ENCODE measurements around the gene ID4. TPM values are rescaled to one million over a fixed set of nuclear protein-coding genes. Genes with fewer than 3 reads are reported as not detected.
A peak's percentile ranks its signal among the peaks of the same experiment; 100 is the strongest.

The ID4 gene
- total and polyA plus RNA-seq, 2 donors (not counting 3 experiments of a cell fraction or from before 2014, with no cell fraction given), result not detected

DNA sequence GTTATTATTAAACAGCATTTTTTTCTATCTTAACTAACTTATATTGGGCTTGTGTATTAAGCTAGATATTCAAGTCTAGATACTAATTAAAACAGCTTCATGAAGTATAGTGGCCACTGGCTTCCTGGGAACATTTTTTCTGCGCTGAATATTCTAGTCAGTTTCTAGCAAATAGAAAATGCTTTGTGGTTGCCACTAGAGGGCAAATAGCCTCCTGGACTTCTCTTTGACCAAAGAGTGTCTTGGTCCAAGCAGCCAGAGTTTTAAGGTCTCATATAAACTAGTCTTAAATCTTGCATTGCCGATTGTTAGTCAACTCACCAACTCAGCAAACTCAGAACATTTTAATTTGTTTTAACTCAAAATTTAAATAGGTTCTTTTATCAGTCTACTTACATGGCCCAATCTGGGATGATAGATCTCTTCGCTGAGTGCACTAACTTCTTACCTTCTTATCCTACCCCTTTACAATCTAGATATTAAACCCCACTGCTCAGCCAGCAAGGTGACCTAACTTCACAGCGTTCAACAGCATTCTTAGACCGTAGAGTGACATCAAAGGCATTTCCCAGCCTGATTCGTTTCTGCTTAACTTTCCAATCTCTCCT is 24.6 kb upstream of the ID4 start:
- DNase-seq (ENCODE audit: low read depth, low spot score) (peak; percentile 17), FAIRE-seq (no peak)
- Histone ChIP-seq H3K9me3 (replicated peaks; ENCODE audit: control insufficient read depth, insufficient read depth, low read length) (no peaks in the 10 kb centered on the region), H3K4me3 (replicated peaks in 1 of 3; ENCODE audit: insufficient read depth in 1 of 3, low read depth in 1 of 3, low read length in 3 of 3) (no peak overlapping the region), H3K9ac (replicated peaks; ENCODE audit: extremely low read depth, insufficient read depth, low read length) (no peak overlapping the region), H3K9me1 (replicated peaks; ENCODE audit: control insufficient read depth, extremely low read depth, insufficient read depth, low read length) (no peaks in the 10 kb centered on the region), H3K27ac (ENCODE audit: insufficient read depth, low read depth, low read length) (no peak overlapping the region), H4K20me1 (replicated peaks; ENCODE audit: control insufficient read depth, extremely low read depth, insufficient read depth, low read length) (no peaks in the 10 kb centered on the region), H3K27me3 (ENCODE audit: control insufficient read depth in 2 of 2, insufficient read depth in 2 of 2, low read length in 2 of 2) (no peaks in the 10 kb centered on the region), H3K79me2 (ENCODE audit: control insufficient read depth, insufficient read depth, low read length) (no peaks in the 10 kb centered on the region), H3K36me3 (ENCODE audit: control insufficient read depth in 2 of 2, extremely low read depth in 1 of 2, insufficient read depth in 2 of 2, low read length in 2 of 2) (no peaks in the 10 kb centered on the region), H2AFZ (ENCODE audit: low read depth, low read length) (no peak overlapping the region), H3K4me1 (ENCODE audit: control insufficient read depth, extremely low read depth, insufficient read depth, low read length) (no peaks in the 10 kb centered on the region), H3K4me2 (ENCODE audit: insufficient read depth, low read length) (no peak overlapping the region)
- ChIA-PET CTCF (no interaction called here), POLR2A (no interaction called here)
- dilution Hi-C loops (cut with MboI; ENCODE audit: extremely low pct_ligation_motif_present, low sequenced_read_pairs), result no loop called here
- BruUV-seq (replicated peaks), result no TSS peak
- intact Hi-C loops (cut with micrococcal nuclease), result no loop called here
- no peak for TF ChIP-seq JUN (IDR thresholded peaks at IDR 0.05; ENCODE audit: borderline replicate concordance, insufficient read depth, insufficient read length, low read depth)
- peak; percentile 25 to 44 for TF ChIP-seq CTCF (IDR thresholded peaks at IDR 0.05; ENCODE audit: extremely low read depth in 1 of 2, insufficient read depth in 1 of 2, low read depth in 1 of 2, low read length in 2 of 2)

GRCh38 chr6:19818805-19819204 is 18.4 kb upstream of the ID4 start:
- no peaks in the 10 kb centered on the region for H3K79me2 ChIP-seq (ENCODE audit: control insufficient read depth, insufficient read depth, low read length)
- CTCF ChIA-PET, result no interaction called here
- H3K4me2 ChIP-seq (ENCODE audit: insufficient read depth, low read length), result no peak overlapping the region
- H3K9me3 ChIP-seq (replicated peaks; ENCODE audit: control insufficient read depth, insufficient read depth, low read length), result no peaks in the 10 kb centered on the region
- POLR2A ChIA-PET, result no interaction called here
- no peaks in the 10 kb centered on the region for H3K4me1 ChIP-seq (ENCODE audit: control insufficient read depth, extremely low read depth, insufficient read depth, low read length)
- no peak overlapping the region for H3K4me3 ChIP-seq (replicated peaks in 1 of 3; ENCODE audit: insufficient read depth in 1 of 3, low read depth in 1 of 3, low read length in 3 of 3)
- no peak for DNase-seq (ENCODE audit: low read depth, low spot score)
- H3K9ac ChIP-seq (replicated peaks; ENCODE audit: extremely low read depth, insufficient read depth, low read length), result no peak overlapping the region
- FAIRE-seq, result no peak
- H3K36me3 ChIP-seq (ENCODE audit: control insufficient read depth in 2 of 2, extremely low read depth in 1 of 2, insufficient read depth in 2 of 2, low read length in 2 of 2), result no peaks in the 10 kb centered on the region
- H4K20me1 ChIP-seq (replicated peaks; ENCODE audit: control insufficient read depth, extremely low read depth, insufficient read depth, low read length), result no peaks in the 10 kb centered on the region
- no peak for TF ChIP-seq CTCF (IDR thresholded peaks at IDR 0.05; ENCODE audit: extremely low read depth in 1 of 2, insufficient read depth in 1 of 2, low read depth in 1 of 2, low read length in 2 of 2)
- TF ChIP-seq MYC (IDR thresholded peaks at IDR 0.05; ENCODE audit: low read depth, low read length), result no peak
- no peak for TF ChIP-seq POLR2A (IDR thresholded peaks at IDR 0.05; ENCODE audit: low read depth, low read length)
- TF ChIP-seq MAX (IDR thresholded peaks at IDR 0.05; ENCODE audit: insufficient read depth, insufficient read length), result no peak
- TF ChIP-seq FOS (IDR thresholded peaks at IDR 0.05; ENCODE audit: borderline replicate concordance, insufficient read depth, low read length), result no peak
- TF ChIP-seq POLR2AphosphoS5 (IDR thresholded peaks at IDR 0.05; ENCODE audit: insufficient read depth, low read depth, low read length), result no peak
- no peak for TF ChIP-seq JUN (IDR thresholded peaks at IDR 0.05; ENCODE audit: borderline replicate concordance, insufficient read depth, insufficient read length, low read depth)
- no peak for TF ChIP-seq GATA2 (IDR thresholded peaks at IDR 0.05; ENCODE audit: insufficient read depth, insufficient read length, low read depth, low read length)
- TF ChIP-seq EZH2 (IDR thresholded peaks at IDR 0.05; ENCODE audit: borderline replicate concordance, low read depth, low read length, severe bottlenecking), result no peak
- H2AFZ ChIP-seq (ENCODE audit: low read depth, low read length), result no peak overlapping the region
- H3K27ac ChIP-seq (ENCODE audit: insufficient read depth, low read depth, low read length), result no peak overlapping the region
- intact Hi-C loops (cut with micrococcal nuclease), result no loop called here
- H3K9me1 ChIP-seq (replicated peaks; ENCODE audit: control insufficient read depth, extremely low read depth, insufficient read depth, low read length), result no peaks in the 10 kb centered on the region
- dilution Hi-C loops (cut with MboI; ENCODE audit: extremely low pct_ligation_motif_present, low sequenced_read_pairs), result no loop called here
- no peaks in the 10 kb centered on the region for H3K27me3 ChIP-seq (ENCODE audit: control insufficient read depth in 2 of 2, insufficient read depth in 2 of 2, low read length in 2 of 2)
- BruUV-seq (replicated peaks), result no TSS peak

Measured in endothelial cell of umbilical vein (primary cell).